ENCODE data around the gene NLN. TPM values are rescaled to one million over a fixed set of nuclear protein-coding genes. Genes with fewer than 3 reads are reported as not detected.

The NLN gene
- total RNA-seq, 2 donors from 2014 or later, result 15.5 to 25.1 TPM

Other genes with a start within 250 kb of the NLN start
- 1 to 10 TPM in 1 of 2 donors, under 1 TPM in 1; 0.46 to 1.3 TPM for gene ADAMTS6, start 240.3 kb upstream of the NLN start, total RNA-seq
- gene CENPK, start 159.0 kb upstream of the NLN start, total RNA-seq, result 1 to 10 TPM; 5.2 to 7.8 TPM
- gene PPWD1, start 158.9 kb upstream of the NLN start, total RNA-seq, result 10 to 100 TPM; 23.9 to 29.2 TPM
- 1 to 10 TPM; 6.4 to 8.8 TPM for gene TRIM23, start 97.9 kb upstream of the NLN start, total RNA-seq
- 1 to 10 TPM; 3.0 to 3.5 TPM for gene SHLD3, start 97.2 kb upstream of the NLN start, total RNA-seq
- 10 to 100 TPM; 19.4 to 24.6 TPM for gene TRAPPC13, start 97.2 kb upstream of the NLN start, total RNA-seq
- 1 to 10 TPM; 2.1 to 3.1 TPM for gene SGTB, start 96 bp upstream of the NLN start, total RNA-seq
- gene ERBIN, start 204.4 kb downstream of the NLN start, total RNA-seq, result 100 to 1,000 TPM in 1 of 2 donors, 10 to 100 TPM in 1; 98.1 to 136 TPM